ENCODE results near the gene KNCN. TPM values are rescaled to one million over a fixed set of nuclear protein-coding genes. Genes with fewer than 3 reads are reported as not detected.

The KNCN gene
- polyA plus RNA-seq, 3 donors = not detected

- peak; percentile 29 to 42 (median 38) for DNase-seq (ENCODE audit: low read depth in 3 of 3, low spot score in 2 of 3)
These were observed 18.7 kb upstream of the KNCN start for GRCh38 chr1:46569884-46570725.

DNA sequence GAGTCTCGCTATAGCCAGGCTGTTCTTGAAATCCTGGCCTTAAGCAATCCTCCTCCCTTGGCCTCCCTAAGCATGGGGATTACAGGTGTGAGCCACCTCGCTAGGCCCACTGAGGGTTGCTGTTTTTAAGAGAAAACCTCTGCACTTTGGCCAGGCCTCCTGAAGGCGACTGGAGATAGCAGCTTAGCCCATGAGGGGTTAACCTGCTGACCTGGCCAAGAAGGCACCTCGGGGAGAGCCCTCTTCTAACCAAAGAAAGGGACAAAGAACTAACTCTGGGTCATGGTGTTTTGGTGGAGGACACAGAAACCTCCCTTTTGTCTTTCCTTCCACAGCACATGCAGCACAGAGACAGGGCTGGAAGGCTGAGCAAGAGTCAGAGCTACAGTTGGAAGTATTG is 17.7 kb upstream of the KNCN start:
- no peak for DNase-seq (ENCODE audit: low read depth in 3 of 3, low spot score in 2 of 3)

GRCh38 chr1:46568461-46568891 is 17.0 kb upstream of the KNCN start:
- no peak for DNase-seq (ENCODE audit: low read depth in 3 of 3, low spot score in 2 of 3)

DNA sequence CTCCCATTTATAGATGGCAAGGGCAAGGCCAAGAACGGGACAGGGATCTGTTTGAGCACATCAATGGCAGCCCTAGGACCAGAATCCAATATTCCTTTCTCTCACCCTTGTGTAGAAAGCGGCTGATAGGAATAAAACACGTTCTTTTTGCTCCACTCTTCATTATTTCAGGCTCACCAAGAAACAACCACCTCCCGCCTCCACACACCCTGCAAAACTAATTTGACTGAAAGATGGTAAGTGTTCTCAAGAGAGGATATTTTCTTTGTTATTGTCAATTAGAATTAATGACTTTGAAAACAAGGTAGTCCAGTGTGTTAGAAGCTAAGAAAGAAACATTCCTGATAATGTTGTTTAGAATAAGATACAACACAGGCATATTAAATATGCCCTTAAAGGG is 11.9 kb upstream of the KNCN start:
- DNase-seq (ENCODE audit: low read depth in 3 of 3, low spot score in 2 of 3) = no peak

GRCh38 chr1:46562498-46562897 is 11.1 kb upstream of the KNCN start:
- DNase-seq (ENCODE audit: low read depth in 3 of 3, low spot score in 2 of 3) = no peak

- DNase-seq (ENCODE audit: low read depth in 3 of 3, low spot score in 2 of 3) = no peak
These were observed 7.5 kb upstream of the KNCN start for GRCh38 chr1:46558966-46559365.

- no peak for DNase-seq (ENCODE audit: low read depth in 3 of 3, low spot score in 2 of 3)
These were observed 6.9 kb upstream of the KNCN start for GRCh38 chr1:46558141-46558963.

DNA sequence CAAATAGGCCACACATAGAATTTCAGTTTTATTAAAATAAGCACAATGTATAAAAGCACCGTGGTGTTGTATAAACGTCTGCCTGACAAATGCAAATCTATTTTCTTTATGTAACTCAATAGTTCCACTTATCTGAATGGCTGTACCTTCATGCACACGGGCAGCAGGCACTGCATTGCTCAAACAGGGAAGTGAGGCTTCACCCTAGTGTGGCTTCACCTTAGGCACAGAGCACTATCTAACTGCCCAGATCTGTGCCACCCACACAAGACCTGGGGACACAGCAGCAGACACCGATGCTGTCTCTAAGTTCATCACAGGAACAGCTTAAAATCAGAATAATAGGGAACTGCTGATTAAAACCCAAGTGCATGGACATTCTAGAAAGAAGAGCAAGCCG is 6.0 kb upstream of the KNCN start:
- no peak for DNase-seq (ENCODE audit: low read depth in 3 of 3, low spot score in 2 of 3)

DNA sequence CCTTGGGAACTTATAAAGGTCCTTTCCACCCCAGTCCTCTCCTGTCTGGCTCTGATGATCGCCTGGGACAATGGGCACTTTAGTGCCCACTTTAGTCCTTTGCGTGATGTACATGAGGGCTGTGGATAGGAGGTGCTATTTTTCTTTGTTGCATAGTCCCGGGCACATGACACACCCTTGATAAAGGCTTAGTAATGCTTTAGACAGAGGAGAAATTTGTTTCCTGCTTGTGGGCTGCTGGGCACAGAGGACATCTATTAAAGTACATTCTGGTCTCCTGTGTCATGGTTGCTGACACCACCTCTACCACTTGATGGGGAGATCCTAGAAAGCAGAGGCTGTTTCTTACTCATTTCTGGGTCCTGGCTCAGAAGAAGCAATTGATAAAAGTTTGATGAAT is 5.4 kb upstream of the KNCN start:
- DNase-seq (ENCODE audit: low read depth in 3 of 3, low spot score in 2 of 3) = no peak

GRCh38 chr1:46555826-46556619 is 4.6 kb upstream of the KNCN start:
- no peak for DNase-seq (ENCODE audit: low read depth in 3 of 3, low spot score in 2 of 3)

- DNase-seq (ENCODE audit: low read depth in 3 of 3, low spot score in 2 of 3) = no peak
These were observed 3.3 kb upstream of the KNCN start for GRCh38 chr1:46554597-46555381.

- DNase-seq (ENCODE audit: low read depth in 3 of 3, low spot score in 2 of 3) = no peak
These were observed 2.8 kb upstream of the KNCN start for GRCh38 chr1:46554236-46554596.

- no peak for DNase-seq (ENCODE audit: low read depth in 3 of 3, low spot score in 2 of 3)
These were observed 2.1 kb upstream of the KNCN start for GRCh38 chr1:46553506-46553905.

- DNase-seq (ENCODE audit: low read depth in 3 of 3, low spot score in 2 of 3) = no peak
These were observed 1.1 kb upstream of the KNCN start for GRCh38 chr1:46552357-46553237.

- DNase-seq (ENCODE audit: low read depth in 3 of 3, low spot score in 2 of 3) = no peak
These were observed 656 bp downstream of the KNCN start for GRCh38 chr1:46550751-46551231.

GRCh38 chr1:46549697-46550681 is 1.5 kb downstream of the KNCN start:
- DNase-seq (ENCODE audit: low read depth in 3 of 3, low spot score in 2 of 3) = peak in 1 of 3 donors; percentile 44

- no peak for DNase-seq (ENCODE audit: low read depth in 3 of 3, low spot score in 2 of 3)
These were observed 3.7 kb downstream of the KNCN start for GRCh38 chr1:46547481-46548383.

Measured in right renal cortex interstitium (tissue), 3 donors.